Germinal center (tissue), 1 donor: ENCODE measurements around the gene FBXW11.

Source experiments
- DNase-seq: peaks from one replicate; pipeline ENCODE4 v3.0.0; 2012; ENCODE audit warnings: mixed read lengths, low spot score

FBXW11 gene

DNA sequence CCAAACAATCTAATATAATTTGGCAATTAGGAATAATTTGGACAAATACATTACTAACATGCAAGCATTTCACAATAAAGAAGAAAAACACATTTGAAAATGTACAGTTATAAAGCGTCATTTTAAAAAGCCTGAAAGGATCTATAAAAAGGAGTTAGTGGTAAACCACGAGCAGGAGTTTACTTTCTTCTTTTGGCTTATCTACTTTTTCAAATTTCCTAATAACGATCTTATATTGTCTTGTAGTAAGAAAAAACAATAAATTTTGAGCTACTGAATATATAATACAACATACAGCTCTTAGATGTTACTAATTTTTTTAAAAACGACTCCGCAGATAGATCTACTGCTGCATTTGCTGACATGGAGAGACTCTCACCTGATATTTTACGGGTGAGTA, 141.0 kb downstream of the FBXW11 start:
- no peak for DNase-seq

DNA sequence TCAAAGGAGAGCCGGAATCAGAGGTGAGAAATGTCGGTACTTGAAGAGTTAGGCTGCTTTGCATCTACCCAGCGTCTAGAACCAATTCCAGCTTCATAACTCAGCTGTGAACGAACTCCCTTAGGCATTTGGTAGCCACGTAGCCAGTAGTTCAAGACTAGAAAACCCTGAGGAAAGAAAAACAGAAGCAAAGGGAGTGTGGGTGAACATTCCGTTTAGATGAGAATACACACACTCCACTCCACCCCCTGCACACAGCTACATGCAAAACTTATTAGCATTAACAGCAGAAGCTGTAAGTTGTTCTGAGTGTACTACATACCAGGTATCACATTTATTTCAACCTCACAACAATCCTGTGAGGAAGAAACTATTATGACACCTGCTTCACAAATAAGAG, 142.5 kb downstream of the FBXW11 start:
- no peak for DNase-seq

DNA sequence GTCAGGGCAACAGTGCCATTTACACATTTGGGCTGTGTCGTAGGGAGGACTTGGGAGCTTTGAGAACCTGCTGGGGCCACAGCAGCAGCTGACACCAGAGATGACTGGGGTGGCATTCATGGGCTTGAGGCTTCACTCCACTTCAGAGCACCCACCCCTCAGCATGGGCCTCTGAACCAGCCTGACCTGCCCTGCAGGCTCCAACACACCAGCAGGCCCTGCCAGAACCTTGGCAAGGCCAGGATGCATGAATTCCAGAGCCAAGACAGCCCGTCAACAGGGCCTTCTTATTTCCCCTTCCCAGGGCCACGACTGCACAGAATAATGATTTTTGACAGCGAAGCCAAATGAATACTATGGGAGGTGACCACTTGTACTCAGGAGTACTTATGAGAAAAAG, 143.8 kb downstream of the FBXW11 start:
- no peak for DNase-seq

DNA sequence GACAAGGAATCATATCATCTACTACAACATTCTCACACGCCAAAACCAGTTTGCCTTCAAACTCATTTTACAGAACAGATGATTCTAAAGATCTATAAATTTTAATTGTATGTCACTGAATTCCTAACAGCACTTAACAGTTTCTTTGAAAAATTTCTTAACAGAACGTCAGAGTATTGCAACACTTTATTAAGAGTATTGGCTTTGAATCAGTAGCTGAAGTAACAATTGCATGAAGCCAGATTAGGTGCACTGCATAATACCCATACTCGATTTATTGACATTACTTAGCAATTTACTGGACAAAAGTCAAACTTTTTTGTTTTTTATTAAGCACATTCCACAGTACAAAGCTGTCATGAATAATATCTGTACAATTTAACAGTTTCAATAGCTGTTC, 145.1 kb downstream of the FBXW11 start:
- DNase-seq = no peak

DNA sequence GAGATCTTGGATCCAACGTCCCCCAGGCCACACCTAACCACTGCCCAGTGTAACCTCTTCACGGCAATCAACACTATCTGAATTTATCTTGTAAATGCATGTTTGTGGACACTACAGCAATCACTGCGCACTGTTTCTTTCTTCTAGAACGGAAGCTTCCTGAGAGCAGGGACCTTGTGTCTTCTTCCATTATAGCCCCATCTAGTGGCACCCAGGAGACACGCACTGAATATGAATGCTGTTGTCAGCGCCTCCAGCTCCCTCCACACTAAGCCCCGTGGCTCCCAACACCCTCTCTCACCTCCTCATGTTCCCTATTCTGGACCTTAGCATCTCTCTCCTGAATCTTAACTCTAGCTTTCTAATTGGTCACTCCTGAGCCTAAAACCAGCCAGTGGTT, 148.1 kb downstream of the FBXW11 start:
- peak; percentile 30 for DNase-seq

DNA sequence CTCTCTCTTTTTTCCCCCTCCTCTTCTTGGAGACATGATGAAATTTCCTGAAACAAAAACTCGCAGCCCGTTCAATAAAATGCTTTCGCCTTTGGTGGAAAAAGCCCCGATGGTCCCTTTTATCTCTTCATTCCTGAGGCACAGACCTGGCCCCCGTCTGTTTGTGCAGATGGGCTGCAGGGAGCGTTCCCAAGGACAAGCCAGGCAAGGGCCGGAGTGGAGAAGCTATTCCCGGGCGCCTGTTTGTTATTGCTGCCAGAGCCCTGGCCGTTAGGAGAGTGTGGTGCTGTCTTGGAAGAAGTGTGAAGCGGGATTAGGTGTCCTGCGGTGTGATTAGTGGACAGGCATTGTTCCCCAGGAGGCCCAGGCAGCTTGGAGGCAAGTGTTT, 149.0 kb downstream of the FBXW11 start:
- no peak for DNase-seq

DNA sequence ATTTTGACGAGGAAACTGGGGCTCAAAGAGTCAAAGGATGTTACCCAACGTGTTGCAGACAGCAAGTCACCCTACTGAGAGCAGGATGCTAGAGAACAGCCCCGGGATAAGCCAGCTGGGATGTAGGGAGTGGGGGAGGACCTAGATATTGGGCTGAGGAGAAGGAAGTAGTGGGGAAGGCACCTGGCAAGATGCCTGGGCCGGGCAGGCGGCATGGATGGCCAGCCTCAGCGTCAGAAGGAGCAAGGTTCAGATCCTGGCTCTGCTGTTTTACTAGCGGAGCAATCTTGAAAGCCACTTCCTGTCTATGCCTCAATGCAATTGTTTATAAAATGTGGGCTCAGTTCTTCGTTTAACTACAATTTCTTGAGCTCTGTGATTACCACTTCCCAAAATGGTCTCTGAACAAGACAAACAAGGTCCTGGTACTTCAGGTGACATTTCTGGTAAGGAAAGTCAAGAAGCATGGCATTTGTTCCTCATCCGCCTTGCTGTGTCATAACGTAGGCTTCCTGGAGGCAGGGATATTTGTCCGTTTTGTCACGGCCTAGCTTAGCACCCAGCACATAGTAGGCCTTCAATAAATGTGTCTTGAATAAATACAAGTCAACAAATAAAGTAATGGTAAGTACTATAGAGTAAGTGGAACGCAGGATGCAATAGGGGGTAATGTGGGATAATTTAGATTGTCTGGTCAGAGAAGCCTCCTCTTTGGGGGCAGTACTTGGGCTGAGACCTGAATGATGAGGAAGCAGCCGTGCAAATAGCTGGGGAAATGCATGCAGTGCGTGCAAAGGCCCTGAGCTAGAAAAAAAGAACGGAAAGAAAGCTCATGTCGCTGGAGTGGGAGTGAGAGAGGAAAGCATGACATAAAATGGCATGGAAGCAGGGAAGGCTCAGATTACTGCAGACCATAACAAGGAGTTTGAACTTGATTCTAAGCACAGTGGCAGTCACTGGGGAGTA, 150.4 kb downstream of the FBXW11 start:
- no peak for DNase-seq

DNA sequence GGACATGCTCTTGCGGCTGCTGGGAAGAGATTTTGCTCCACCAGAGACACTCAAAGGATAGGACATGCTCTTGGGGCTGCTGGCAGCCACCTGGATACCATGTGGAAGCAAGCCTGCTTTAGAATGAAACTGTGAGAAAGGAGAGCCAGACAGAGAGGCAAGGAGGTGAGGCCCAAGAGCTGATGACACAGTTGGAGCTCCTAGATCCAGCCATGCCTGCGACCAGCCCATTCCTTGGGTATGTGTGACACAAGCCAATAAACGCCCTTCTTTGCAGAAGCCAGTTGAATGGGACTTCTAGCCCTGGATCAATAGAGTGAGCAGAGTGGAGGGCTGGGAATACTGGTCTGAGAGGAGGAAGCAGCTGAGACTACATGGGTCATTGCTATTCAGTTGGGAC, 151.2 kb downstream of the FBXW11 start:
- no peak for DNase-seq

DNA sequence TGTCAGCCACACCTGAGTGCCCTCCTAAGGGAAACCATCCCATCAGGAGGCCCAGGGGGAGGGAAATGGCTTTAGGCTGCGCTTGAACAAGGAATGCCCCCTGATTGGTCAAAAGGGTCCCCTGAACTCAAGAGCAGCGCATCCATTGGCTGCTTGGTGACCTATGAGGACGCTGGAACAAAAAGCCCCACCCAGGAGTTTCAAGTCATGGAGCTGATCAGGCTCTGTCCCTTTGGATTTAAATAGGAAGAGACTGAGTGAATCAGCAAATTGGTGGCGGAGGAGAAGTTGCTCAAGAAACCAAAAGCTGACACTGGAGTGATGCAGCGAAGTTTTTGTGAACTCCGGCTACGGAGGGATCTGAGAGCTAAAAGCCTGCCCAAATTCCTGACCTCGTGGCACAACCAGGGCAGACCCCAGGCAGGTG, 154.2 kb downstream of the FBXW11 start:
- DNase-seq = no peak

DNA sequence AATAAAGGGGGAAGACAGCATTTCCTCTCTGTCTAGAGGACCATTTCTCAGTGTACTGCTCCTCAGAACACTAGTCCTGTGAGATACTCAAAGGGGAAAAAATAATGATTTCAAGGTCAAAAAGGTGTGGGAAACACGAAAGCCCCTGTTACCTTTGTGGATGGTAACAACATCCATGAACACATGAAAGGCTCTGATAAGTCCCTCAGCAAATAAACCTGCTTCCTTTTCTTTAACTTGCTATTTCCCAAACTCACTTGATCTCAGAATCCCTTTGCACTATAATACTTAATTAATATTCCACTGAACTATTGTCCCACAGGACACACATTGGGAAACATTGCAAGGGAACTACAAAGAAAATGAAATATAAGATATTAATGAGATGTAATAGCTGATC, 155.2 kb downstream of the FBXW11 start:
- DNase-seq = no peak

DNA sequence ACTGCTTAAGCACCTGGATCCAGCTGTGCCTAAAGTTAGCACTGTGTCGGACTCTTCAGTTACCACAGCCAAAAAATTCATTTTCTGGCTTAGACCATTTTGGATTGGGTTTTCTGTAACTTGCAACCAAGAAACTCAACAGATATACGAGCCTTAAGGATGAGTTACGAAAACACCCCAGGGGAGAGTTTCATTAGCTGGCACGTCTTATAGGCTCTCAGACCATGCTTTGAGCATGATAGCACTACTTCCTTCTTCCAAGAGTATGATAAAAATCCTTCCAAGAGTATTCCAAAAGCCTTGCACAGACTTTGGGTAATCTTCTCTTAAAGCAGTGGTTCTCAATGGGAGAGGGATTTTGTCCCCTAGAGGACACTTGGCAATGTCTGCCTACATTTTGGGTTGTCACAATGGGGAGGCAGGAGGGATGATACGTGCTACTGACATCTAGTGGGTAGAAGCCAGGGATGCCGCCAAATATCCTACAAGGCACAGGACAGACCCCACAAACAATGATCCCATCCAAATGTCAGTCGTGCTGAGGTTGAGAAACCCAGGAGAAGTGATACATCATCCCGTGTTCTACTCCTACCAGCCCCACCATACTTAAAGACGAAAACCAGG, 156.0 kb downstream of the FBXW11 start:
- DNase-seq = no peak

DNA sequence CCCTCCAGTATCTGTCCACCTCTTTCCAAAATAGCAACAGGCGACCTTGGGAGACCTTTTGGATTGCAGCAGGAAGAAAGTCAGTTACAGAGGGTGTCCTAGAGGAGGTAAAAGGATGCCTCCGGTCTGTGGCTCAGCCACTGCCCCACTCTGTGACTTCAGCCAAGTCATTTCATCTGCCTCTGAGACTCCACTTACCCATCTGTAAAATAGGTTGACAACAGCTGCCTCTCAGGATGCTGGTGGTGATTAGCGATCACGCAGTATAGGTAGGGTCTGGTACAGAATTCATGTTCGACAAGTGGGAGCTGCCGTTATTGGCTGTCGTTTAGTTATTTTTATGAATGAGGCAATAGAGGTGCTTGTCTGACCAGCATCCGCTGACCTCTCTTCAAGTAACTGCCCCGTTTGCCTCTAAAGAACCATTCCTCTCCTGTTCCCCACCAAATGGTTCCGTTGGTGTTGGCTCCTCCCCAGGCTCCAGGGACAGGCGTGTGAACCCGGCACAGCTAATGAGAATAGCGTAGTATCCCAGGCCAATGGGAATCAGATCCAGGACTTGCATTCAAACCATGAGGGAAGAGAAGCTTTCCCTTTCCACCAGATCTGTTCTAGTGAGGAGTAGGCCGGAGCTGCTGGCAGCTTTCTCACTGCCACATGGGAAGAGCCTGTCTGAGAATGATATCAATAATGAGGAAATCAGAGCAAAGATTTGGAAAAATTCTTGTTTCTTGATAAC, 156.7 kb downstream of the FBXW11 start:
- no peak for DNase-seq

DNA sequence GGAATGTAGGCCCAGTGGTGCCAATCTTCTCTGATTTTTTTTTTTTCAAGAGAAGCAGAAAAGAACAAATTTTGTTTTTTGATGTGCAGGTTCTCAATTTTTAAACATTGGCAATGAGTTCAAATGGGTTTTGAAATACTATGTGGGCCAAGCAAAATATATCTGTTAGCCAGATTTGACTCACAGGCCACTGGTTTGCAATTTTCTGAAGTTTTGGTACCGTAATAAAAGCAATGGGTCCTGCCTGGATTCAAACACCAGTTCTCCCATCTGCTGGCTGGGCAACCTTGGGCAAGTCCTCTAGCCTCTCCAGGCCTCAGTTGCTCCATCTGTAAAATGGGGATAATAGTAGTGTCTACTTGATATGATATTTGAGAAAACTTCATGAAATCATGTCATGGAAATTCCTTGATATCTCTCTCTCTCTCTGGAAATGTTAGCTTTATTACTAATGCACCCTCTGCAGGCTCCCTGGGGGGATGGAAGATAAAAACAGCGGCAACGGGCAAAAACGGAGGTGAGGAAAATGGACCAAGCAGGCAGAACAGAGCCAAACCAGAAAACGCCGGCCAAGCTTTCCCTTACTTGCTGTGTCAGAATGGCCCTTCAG, 157.4 kb downstream of the FBXW11 start:
- DNase-seq = no peak

DNA sequence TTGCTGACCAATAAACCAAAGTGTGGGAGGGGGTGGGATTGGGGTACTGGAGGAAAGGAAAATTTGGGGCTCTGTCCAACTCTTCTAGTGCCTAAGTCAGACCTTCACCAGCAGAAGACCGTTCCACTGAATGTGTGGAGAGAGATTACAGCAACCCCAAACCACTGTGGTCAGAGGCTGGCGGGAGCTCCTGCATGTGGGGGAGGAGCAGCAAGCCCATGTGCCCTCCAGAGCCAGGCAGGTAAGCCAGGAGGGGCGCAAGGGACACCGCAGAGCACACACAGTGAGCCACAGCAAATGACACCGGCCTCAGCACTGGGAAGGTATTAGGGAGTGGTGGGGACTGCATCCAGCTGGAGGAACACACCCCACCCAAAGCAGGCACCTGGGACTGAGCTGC, 158.0 kb downstream of the FBXW11 start:
- DNase-seq = no peak

DNA sequence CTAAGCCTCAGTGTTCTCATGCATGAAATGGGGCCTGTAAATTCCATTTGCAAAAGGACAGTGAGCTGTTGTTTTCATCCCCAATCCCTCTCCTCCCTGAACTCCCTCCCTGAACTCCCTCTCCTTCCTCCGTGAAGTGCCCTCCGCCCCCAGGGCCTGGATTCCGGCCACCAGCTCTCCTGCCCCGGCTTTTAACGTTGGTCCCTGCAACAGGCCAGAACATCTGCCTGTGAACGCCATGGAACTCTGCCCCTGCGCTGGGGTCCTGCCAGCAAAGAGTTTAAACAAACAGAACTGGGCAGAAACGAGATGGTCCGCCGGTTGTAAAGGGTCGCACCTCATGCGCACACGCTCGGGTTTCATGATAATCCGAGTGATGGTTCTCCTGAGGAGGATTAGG, 158.4 kb downstream of the FBXW11 start:
- no peak for DNase-seq

DNA sequence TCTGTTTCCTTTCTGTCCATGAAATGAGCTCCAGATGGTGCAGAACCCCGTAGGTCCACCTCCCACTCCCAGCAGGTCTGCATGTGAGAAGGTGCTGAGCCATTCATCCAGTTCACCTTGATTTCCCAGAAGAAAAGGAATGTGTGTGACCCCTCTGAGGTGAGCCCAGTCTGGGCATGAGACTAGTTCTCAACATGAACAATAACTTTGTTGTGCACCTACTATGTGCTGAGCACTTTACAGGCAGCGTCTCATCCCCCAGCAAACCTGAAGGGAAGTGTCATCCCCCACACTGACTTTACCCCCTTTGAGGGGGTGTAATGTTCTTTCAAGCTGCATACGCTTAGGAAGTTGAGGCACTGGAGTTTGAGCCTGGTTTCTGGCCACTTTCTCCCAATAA, 159.4 kb downstream of the FBXW11 start:
- DNase-seq = no peak

DNA sequence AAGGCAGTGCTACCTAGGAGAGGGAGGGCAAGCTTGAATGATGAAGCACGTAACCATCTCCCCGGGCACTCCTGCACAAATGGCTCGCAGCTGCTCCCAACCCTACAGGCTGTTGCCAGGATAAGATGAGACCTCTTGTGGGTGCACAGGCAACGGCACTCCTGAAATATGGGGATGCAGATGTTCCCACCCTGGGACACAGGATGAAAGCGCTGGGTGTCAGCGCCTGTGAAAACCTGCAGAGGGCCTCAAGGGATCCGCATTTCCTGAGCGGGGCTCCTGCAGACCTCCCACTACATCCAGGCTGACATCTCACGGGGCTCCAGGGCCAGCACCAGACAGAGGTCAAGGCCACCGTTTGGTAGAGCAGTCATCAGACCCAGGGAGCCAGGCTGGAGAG, 160.1 kb downstream of the FBXW11 start:
- DNase-seq = no peak

DNA sequence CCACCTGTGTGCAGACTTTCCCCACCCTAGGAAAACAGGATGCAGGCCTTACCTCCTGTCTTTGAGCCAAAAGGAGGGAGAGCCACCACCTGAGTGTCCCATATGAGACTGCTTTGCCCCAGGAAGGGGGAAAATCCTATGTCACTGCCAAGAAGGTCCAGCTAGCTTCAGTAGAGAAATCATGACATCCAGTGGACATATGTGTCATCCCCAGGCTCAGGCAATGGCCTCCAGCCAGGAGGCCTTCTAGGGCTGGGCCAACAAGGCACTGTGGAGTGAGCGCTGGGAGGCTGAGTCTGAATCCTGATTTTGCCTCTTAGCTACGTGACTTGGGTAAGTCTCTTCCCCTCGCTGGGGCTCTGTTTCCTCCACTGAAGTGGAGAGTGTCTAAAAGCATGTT, 160.6 kb downstream of the FBXW11 start:
- DNase-seq = no peak

DNA sequence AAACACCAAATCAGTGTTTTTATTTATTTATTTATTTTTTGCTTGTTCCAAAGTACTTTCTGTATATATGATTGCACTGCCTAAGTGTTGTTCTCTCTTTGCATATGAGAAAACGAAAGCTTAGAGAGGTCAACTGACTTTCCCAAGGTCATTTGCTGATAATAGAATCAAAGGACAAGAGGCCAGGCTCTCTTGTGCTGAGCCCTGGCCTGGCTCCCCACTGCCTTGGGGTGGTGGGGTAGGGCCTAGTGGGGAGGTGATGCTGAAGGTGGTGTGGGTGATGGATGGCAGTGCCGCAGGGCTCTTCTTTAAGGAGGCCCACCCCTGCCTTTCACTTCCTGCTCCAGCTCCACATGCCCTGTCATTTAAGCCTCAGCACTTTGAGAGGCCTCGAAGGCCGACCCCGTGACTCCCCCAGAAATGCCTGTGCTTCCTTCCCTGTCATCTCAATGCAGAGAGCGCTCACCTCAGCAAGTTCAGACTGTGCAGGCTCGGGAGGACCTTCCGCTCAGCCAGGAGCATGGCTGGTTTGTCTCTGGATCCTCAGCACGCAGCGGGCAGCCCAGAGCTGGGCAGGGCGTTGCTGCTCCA, 161.3 kb downstream of the FBXW11 start:
- no peak for DNase-seq

DNA sequence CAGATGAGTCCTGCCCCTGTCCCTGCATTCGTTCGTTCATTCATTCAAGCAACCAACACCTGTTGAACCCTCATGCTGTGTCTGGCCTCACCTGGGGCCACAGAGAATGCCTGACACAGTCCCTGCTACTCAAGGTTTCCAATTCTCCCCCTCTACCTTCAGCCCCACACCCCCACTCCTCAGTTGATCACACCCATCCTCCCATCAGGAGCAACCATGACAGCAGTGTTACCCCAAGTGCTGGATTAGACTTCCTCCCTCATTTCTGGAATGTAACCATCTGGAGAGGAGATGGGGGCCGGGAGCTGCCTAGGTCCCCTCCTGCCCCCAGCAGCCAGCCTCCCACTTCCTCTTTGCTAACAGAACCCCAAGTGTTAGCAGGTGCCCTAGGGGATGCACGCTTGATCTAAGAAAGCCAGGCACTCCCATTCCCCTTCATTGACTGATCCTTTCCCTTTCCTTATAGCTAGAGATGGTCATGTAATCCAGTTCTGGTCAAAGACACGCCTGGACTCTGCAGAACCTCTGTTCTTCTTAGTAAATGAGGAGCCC, 163.6 kb downstream of the FBXW11 start:
- no peak for DNase-seq

DNA sequence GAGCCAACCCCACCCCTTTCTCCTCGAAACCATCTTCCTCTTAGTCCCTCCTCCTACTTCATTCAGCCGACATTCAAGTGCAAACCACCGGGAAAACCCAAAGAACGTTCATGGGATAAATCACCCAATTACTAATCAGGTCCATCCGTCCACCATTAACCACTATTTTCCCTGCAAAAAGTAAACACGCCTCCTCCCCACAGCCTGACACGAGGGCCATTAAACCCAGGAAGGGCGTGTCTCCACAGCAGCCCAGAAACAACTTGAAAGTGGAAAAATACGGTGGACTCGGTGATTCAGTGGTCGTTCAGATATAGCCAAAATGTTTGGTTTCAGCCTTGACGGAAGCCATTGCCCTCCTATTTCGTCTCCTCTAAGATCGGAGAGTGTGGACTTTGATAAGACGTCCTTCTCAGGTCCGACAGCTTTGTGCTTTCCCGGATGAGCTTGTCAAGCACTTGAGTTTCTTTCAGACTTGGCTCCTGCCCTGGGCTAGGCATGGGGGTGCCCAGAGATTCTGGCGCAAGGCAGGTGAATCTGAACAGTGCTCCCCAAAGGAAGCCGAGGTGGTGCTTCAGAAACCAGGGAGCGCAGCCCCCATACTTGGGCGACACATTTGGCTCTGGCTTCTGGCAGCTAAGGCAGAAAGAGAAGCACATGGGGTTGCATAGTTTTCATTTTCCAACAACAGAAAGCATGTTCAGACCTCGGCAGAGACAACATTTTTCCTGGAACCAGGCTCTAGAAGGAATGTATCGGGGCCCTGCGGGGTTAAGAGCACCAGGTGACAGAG, 164.3 kb downstream of the FBXW11 start:
- no peak for DNase-seq
